ENCODE measurements around the gene EPG5. TPM values are rescaled to one million over a fixed set of nuclear protein-coding genes. Genes with fewer than 3 reads are reported as not detected.

EPG5 gene
- total RNA-seq (2021) (19.2 to 22.7 TPM (median 20.7 TPM) in 3 replicates), Bru-seq, nascent RNA (percentile 67 among the genes with signal in this experiment)
- long read RNA-seq, experiment 1, full-length matches to known transcripts: 1 of 32 reads
- long read RNA-seq, experiment 1, partial matches to known transcripts: 9 of 32 reads
- long read RNA-seq, experiment 1, other reads (novel, unspliced or antisense): 22 of 32 reads
- long read RNA-seq, experiment 2, full-length matches to known transcripts: 1 of 16 reads
- long read RNA-seq, experiment 2, partial matches to known transcripts: 3 of 16 reads
- long read RNA-seq, experiment 2, other reads (novel, unspliced or antisense): 12 of 16 reads
- long read RNA-seq, experiment 3: 0 reads

GRCh38 chr18:45967007-45967706, at the start of gene EPG5:
TSS of gene EPG5 (minus strand) at chr18:45967329. CDS start at chr18:45967239, 90 bp downstream.
- Mint-ChIP-seq H3K36me3 (peaks cover 4% of the 10 kb centered on the region), H3K4me3 (peak within 1 kb of the TSS; percentile 93), H3K9me3 (peaks cover 5% of the 10 kb centered on the region), H3K27me3 (ENCODE audit: low read depth) (peaks cover 24% of the 10 kb centered on the region), H3K4me1 (peaks cover 5% of the 10 kb centered on the region; the same call in 1 of the 2 replicates), H3K27ac (peak within 1 kb of the TSS; percentile 92)
- ChIA-PET POLR2A (no interaction called here), CTCF (interaction anchor here (1.4 kb wide), 1 partner anchor 106 kb away, joined by 3 read pairs; no protein-coding TSS in a partner anchor)
- peak; percentile 99 for DNase-seq (ENCODE audit: low spot score)
- peak; percentile 100 for ATAC-seq
- no peak for TF ChIP-seq GTF2I (CRISPR knock-in tag; conservative IDR thresholded peaks at IDR 0.05)
- TF ChIP-seq FOXP4 (CRISPR knock-in tag; IDR thresholded peaks at IDR 0.05): peak; percentile 42; the same call in 1 of the 2 replicates
- no peak for TF ChIP-seq CDX4 (CRISPR knock-in tag; IDR thresholded peaks at IDR 0.05; ENCODE audit: borderline replicate concordance)
- TF ChIP-seq ZNF671 (CRISPR knock-in tag; IDR thresholded peaks at IDR 0.05): 0 out of 2 replicates have a peak, but pooled peaks have one; percentile 26
- TF ChIP-seq SP1 (CRISPR knock-in tag; conservative IDR thresholded peaks at IDR 0.05): peak; percentile 97
- TF ChIP-seq ZNF512 (CRISPR knock-in tag; IDR thresholded peaks at IDR 0.05; ENCODE audit: borderline replicate concordance): no peak
- no peak for TF ChIP-seq NR2C2 (CRISPR knock-in tag; IDR thresholded peaks at IDR 0.05)
- no peak for TF ChIP-seq ZSCAN18 (CRISPR knock-in tag; IDR thresholded peaks at IDR 0.05)
- TF ChIP-seq ZNF138 (CRISPR knock-in tag; conservative IDR thresholded peaks at IDR 0.05): no peak
- TF ChIP-seq CTCF (IDR thresholded peaks at IDR 0.05): no peak
- 0 out of 2 replicates have a peak, but pooled peaks have one; percentile 50 for TF ChIP-seq NFE2L1 (CRISPR knock-in tag; IDR thresholded peaks at IDR 0.05)
- TF ChIP-seq USF2 (CRISPR knock-in tag; IDR thresholded peaks at IDR 0.05): peak; percentile 96
- no peak for TF ChIP-seq ELF4 (CRISPR knock-in tag; IDR thresholded peaks at IDR 0.05; ENCODE audit: low read depth)
- peak; percentile 81 for TF ChIP-seq NFYB (CRISPR knock-in tag; conservative IDR thresholded peaks at IDR 0.05; ENCODE audit: low read depth)
- peak; percentile 94 for TF ChIP-seq USF1 (CRISPR knock-in tag; IDR thresholded peaks at IDR 0.05)
- TF ChIP-seq ZNF281 (CRISPR knock-in tag; IDR thresholded peaks at IDR 0.05): no peak
- TF ChIP-seq NFATC4 (CRISPR knock-in tag; IDR thresholded peaks at IDR 0.05): 0 out of 2 replicates have a peak, but pooled peaks have one; percentile 33
- TF ChIP-seq GABPB1 (CRISPR knock-in tag; IDR thresholded peaks at IDR 0.05): peak; percentile 25; the same call in 1 of the 2 replicates
- peak; percentile 45; the same call in 1 of the 2 replicates for TF ChIP-seq ETV6 (CRISPR knock-in tag; IDR thresholded peaks at IDR 0.05)
- TF ChIP-seq ZMAT4 (CRISPR knock-in tag; IDR thresholded peaks at IDR 0.05): no peak
- TF ChIP-seq FOXK1 (CRISPR knock-in tag; IDR thresholded peaks at IDR 0.05): peak; percentile 94
- peak; percentile 35; the same call in 1 of the 2 replicates for TF ChIP-seq ZBTB21 (CRISPR knock-in tag; IDR thresholded peaks at IDR 0.05; ENCODE audit: borderline replicate concordance)

All from WTC11 (cell line).